Fibroblast of the conjunctiva (primary cell): ENCODE results near the gene PTPRM.
A peak's percentile ranks its signal among the peaks of the same experiment; 100 is the strongest.
"Not testable (repeated sequence)": the region's sequence is repeated elsewhere in the genome, so short reads cannot be mapped to it uniquely, and the experiment has no call there.

ENCODE experiments used
- DNase-seq: peaks from one replicate; pipeline ENCODE4 v3.0.0-alpha.2; 2010; ENCODE audit warnings: low read depth

The PTPRM gene

DNA sequence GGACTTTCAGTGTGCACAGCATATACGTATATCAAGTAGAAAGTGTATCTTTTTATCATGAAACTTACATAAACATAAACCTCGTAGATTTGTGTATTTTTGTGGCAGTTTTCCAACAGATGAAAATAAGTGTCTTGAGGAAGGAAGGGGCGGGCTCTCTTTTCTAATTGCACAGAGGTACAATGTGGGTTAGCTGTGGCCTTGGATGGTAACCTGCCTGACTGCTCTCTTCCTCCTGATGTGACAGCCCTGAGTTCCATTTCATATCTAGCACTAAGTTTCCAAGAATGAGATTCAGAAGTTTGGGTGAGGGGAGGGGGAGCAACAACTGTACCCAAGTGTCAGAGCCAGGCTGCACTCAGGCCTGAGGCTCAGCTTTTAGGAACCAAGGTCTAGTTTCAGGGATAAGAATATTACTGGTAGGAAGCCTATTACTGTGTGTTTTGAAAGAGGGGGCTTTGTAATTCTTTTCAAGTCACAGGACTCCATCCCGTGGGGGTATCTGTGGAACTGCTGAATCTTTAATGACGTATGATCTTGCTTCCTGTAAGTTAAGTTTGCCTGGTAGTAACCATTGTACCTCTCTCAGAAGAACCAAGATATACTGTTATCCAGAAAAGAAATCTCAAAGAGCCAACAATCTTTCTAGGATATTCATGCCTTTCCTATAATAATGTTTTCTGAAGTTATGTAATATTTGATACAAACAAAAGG is 483.7 kb downstream of the PTPRM start:
- no peak for DNase-seq

DNA sequence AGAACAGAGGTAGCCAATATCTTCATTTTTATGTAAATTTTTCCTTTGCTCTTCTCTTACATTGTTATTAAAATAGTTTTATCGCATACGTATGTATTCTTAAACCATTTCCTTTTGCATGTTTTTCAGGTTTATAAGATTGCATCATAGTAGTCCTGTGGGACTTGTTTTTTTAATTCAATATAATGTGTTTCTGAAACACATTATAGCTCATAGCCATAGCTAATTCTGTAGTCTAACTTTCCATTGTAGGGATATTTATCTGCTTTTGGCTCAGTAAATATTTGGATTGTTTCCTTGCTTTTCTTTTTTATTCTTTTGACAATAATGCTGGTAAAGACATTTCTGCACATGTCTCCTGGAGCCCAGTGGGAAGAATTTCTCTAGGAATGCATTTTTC is 484.3 kb downstream of the PTPRM start:
- peak; percentile 17 for DNase-seq

DNA sequence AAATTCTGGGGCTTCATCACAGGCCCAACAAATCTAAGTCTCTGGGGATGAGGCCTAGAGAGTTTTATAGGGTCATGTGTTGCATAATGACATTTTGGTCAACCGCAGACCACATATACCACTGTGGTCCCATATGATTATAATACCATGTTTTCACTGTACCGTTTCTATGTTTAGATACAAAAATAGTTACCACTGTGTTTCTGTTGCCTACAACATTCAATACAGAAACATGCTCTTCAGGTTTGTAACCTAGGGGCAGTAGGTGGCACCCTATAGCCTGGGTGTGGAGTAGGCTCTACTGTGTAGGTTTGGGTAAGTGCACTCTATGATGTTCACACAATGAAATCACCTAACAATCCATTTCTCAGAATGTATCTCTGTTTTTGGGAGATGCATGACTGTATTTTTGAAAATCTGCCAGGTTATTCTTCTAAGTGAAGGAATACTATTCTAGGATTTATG is 485.2 kb downstream of the PTPRM start:
- DNase-seq, result no peak

DNA sequence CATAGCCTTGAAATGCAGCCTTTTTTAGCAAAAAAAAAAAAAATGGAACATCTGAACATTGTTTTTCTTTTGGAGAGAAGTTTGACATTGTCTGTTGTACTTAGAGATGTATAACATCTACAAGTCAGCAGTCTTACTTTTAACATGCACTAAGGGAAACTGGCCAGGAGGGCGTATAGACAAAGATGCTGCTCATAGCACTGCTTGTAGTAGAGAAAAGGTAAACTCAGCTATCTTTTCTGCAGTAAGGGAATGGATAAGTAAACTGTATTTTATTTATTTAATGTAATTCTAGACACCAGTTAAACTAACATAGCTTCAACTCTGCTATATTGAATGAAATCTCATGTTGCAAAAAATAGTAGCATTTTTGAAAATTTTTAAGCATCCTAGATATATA is 489.6 kb downstream of the PTPRM start:
- no peak for DNase-seq

DNA sequence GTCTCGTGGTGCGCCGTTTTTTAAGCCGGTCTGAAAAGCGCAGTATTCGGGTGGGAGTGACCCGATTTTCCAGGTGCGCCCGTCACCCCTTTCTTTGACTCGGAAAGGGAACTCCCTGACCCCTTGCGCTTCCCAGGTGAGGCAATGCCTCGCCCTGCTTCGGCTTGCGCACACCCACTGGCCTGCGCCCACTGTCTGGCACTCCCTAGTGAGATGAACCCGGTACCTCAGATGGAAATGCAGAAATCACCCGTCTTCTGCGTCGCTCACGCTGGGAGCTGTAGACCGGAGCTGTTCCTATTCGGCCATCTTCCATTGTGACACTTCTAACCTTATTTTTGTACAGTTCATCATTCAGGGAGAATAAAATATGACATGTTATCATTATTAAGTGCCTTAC is 496.0 kb downstream of the PTPRM start:
- not testable (repeated sequence) for DNase-seq

DNA sequence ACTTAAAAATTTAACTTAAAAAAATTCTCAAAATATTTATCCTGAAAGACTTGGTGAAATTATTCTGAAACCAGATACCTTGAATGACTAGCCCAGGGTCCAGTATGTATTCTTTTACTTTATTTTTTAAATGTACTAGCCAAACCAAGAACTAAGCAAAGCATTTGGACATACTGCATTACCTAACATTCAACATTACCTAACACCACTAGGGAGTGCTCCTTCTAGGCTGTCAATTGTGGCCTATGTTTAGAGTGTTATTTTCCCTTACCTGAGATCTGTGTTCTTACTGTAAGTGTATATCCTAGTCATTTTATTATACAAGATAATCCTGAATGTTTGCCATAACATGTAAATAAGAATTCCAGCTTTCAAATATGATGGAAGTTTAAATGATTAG is 496.6 kb downstream of the PTPRM start:
- DNase-seq, result no peak

DNA sequence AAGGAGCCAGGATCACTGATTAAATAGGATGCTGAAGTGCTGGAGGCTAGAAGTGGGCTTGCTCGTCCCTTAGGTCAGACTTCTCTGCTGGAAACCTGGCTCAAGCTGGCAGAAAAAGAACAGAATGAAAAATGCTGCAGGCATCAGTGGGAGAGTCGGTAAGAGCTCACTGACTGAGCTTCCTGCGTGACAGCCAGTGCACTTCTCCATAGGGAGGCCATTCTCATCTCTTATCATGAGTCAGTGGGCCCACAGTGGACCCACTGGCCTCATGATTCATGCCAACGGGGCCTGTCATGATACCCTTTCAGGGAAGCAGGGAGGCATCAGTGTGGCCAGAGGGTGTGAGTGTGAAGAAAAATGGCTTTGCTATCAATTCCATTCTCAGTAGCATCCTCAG is 498.2 kb downstream of the PTPRM start:
- DNase-seq, result no peak

DNA sequence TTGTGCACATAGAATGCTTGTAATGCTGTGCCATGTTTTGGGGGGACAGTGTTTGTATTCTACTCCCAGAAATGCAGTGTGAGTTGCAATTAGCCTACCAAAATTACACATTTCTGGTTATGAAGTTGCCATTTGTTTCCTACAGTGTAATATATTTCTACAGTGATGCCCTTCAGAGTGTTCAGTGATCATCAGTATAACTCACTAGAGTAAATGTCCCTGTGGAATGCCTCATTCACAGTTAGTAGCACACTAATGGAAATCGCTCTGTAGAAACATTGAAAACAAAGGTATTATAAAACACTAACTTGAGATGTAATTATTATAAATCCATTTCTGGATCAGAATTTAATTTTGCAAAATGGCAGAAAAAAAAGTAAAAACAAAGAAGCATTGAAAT is 498.7 kb downstream of the PTPRM start:
- DNase-seq, result no peak

DNA sequence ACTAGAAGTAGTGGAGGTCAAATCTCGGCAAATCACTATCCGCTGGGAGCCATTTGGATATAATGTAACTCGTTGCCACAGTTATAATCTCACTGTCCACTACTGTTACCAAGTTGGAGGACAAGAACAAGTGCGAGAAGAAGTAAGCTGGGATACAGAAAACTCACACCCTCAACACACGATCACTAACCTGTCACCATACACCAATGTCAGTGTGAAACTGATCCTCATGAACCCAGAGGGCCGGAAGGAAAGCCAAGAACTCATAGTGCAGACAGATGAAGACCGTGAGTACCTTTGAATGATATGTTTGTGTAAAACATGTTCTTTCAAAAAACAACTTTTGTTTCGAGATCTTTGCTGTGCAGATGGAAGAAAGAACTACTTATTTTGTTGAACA is 502.6 kb downstream of the PTPRM start:
- DNase-seq, result no peak

DNA sequence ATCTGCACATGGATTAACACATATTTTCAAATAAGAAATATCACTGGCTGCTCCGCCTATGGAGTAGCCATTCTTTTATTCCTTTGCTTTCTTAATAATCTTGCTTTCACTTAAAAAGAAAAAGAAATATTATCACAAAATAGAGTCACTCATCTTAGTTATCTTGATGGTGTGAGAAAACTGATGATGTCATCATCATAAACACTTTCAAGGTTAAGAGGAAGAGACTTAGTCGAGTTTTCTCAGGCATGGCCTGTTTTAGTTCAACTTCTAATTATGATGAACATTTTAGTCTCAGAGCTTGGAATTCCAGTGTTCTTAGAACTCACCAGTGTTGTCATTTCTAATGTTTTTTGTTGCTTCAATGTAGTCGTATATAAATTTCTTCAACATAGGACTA is 506.1 kb downstream of the PTPRM start:
- no peak for DNase-seq

DNA sequence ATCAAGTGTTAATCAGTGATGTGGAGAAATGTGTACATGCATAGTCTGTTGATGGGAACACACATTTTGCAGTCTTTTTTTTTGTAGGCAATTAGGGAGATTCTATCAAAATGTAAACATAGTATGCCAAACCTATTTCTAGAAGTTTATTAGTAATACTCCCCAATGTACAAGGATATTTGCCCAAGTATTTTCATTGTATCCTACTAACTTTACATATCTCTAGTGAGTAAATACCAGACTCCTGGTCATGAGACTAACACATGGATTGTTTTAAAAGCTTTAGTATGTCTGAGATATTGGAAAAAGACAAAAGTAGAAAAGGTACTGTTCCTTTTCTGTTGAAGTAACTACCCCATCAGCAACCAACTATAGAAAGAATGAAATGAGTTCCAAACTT is 513.0 kb downstream of the PTPRM start:
- DNase-seq, result no peak

DNA sequence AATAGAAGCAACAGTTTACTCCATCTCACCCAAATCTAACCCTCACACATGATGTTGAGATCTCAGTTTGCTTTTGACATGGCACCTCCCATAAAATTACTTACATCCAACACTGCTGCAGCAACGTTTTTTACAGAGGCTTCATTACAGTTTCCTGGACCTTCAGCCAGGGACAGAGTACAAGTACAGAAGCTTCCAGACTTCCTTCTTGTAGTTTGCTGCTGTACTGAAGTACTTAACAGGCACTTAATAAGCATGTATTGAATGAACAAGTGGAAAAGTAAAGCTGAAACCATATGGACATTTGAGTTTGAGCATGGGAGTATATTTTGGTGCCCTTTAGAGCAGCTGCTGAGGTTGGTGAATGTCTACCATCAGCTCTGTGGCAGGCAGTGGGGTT is 514.2 kb downstream of the PTPRM start:
- no peak for DNase-seq

DNA sequence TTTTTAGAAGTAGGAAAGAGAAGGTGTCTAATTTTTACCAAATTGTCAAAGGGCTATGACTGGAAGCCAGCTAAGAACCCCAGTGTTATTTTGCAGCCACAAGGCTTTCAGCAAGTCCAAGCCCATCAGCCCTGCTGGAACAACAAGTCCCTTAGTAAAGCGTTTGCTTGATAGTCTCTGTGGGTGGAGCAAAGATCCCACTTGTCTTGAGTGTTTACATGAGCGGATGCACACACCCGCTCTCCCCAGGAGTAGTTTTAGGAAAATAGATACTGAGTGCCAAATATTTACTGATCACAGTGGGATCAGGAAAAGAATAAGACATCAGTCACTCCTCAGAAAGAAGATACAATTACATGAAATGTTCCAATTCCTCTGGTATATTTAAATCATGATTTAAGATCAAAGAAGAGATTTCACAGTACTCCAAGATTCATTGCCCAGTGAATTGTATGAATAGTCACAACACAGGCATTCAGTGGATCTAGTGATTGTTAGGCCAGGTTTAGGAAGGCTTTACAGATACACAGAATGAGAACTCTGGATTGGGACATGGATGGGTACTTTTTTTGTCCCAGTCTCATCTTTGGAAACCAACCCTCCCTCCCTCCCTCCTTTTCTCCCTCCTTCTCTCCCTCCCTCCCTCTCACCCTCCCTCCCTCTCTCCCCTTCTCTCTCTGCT is 514.9 kb downstream of the PTPRM start:
- no peak for DNase-seq

DNA sequence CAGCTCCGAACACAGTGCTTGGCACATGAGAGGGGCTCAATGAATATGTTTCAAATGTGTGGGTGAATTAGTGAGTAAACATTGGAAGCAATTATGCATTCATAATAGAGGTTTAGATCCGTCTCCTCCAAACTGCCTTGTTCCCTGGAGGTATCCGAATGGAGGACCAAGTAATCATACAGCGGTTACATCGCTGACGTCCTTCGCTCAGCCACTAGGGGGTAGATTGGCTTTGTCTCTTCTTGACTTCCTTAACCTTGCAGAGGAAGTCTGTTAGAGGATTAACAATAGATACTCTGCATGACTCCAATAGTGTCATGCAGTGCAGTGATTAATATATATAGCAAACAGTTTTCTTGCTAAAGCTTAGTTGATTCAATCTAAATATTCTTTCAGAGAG is 517.0 kb downstream of the PTPRM start:
- DNase-seq, result peak; percentile 26

DNA sequence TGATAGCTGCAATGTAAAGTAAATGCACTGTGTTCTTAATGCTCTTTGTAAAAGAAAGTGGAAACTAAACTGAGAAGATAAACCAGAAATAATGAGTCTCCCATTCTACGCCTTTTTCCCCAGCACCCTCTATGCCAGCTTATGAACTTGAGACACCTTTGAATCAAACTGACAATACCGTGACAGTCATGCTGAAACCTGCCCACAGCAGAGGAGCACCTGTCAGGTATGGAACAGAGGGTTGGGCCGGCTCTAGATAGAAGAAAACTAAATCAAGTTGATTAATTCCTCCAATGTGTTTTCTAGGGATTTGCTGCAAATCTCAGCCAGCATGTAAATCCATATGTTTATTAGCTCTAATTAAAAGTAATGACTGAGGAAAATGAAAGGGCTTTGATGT is 521.5 kb downstream of the PTPRM start:
- DNase-seq, result no peak

DNA sequence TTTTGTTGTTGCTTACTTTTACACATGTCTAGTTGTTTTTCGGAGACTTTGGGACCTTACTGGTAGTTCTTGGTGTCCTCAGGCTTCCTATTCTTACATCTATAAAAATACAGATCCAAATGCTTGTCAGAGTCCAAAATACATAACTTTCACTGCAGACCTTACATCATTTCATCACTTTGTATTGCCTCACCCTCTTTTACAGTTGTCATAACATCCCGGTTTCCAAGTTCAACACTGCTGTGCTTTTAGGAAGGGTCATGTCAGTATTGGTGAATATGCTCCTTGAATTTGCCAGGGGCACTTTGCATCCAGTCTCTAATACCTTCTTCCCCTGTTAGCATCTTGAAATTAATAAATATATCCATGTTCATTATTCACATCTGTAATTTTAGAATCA is 523.9 kb downstream of the PTPRM start:
- peak; percentile 17 for DNase-seq

DNA sequence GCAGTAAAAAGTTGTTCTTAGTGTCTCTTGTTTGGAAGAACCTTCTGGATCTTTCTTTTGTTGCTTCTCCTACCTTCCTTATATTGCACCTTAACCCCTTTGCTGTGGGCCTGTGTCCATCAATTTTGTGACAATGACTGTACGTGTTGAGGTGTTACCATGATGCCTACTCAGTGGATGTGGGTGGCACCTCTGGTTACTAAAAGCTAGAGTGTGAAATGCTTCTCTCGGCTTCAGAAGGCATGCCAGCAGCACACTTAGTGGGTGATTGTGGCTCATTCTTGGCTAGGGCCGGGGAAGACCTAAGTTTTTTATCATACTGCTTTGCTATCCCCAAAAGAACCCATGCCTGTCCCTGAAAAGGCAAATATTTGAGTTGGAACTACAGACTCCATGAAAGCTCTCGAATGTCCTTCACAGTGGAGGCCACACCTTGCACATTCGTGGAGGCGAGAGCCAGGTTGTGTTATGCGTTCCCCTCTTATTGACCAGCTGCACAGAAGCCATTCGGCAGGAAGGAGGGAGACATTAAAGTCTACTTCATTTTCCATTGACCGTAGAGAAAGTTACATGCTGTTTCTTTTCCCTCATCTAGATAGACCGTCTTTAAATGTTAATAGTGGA is 528.9 kb downstream of the PTPRM start:
- no peak for DNase-seq

DNA sequence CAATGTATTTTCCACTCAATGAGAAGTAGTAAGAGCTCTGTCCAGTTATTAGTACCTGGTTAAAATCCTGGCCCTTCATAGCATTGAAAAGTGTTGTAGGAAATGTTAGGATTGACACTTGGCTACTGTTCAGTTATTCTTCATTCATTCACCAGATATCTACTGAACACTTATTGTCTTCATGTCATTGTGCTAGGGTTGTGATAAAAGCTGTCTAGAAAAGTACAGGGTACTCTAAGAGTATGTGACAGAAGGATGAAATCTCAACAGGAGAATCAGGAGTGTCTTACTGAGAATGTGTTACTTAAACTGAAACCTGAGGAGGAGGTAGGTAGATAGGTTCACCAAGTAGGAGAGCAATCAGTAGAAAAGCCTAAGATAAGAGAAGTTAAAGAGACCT is 530.3 kb downstream of the PTPRM start:
- no peak for DNase-seq

DNA sequence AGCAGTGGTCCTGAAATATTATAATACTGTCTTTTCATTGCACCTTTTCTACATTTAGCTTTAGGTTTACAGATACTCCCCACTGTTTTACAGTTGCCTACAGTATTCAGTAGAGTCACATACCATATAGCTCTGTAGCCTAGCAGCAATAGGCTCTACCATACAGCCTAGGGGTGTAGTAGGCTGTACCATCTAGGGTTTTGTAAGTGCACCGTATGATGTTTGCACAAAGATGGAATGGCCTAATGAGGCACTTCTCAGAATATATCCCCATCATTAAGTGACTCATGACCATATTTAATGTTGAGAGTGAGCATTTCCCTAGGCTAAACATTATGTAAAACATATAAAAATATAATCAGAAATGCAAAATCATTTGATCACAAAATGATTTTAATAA is 530.8 kb downstream of the PTPRM start:
- DNase-seq, result no peak

DNA sequence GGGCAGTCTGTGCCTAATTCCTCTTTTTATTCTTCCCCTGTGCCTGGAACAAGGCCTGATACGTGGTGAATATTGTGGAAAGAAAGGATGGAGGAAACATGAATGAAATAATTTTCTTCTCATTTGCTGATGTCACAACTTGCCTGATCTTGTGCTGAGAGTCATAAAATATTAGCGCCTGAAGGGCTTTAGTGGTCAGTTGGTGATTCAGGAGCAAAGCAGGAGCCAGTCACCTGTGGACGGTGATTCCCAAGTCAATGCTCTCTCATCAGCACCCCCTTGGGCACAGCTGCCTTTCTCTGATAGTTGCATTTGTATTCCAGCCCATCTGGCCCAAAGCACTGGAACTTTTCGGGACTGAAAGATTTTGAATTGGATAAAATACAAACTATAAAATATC is 539.5 kb downstream of the PTPRM start:
- no peak for DNase-seq

DNA sequence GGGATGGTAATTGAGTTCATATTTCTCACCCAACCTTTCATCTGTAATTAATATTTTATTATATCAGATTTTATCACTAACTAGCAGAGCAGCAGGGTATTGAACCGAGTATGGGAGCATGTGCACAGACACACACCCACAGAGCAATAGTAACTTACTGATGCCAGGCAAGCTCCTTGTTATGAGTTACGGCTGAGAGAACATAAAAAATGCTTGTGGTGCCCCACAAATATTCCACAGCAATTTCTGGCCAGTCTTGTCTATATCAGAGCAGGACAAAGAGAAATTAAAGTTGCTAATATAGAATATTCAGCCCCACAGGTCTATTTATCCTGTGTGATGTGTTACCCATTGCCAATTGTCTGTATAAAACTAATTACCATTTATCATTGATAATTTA is 540.3 kb downstream of the PTPRM start:
- DNase-seq, result no peak

DNA sequence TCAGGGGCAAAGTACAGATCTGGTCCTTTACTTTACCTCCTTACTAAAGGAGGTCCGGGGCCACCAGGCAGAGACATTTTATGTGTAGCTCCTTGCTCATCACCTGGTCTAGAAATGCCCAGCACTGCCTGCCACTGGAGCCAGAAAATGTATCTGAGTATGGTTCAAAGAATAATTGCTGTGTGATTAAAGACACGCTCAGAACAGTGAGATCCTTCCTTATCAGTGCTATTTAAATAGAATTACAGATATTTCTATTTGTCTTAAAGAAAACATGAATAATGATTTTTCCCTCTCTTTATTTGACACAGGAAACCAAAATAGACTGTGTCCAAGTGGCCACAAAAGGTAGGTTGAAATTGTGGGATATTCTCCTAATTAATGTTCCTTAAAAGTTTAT is 547.4 kb downstream of the PTPRM start:
- no peak for DNase-seq

DNA sequence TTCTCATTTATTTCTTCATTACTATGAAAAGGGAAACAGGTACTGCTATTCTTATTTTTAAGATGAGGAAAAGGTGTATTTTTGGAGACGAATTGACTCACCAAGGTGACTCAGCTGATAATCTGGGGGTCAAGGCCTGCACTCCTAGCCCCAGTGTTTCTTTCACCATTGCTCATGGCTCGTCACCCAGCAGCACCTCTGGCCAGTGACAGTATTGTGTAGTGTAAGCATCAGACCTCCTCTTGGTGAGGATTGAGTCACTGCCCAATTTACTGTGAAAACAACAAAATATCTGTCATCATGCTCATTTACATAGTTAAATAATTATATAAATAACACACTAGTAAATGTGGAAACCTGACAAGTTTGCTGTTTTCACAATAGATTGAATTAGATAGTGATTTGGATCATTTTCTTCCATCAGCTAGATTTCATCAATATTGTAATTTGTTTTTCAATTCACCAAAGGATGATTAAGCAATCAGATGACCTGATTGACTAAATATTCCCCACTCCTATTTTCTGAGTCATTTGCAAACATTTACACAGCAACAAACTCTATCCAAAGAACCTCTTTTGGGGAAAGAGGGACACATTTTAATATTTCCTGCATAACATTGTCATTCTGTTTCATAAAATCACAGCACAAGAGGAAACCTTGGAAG is 549.4 kb downstream of the PTPRM start:
- no peak for DNase-seq
